Keratinocyte (primary cell): ENCODE data around the gene HNRNPM. TPM values are rescaled to one million over a fixed set of nuclear protein-coding genes. Genes with fewer than 3 reads are reported as not detected.

ENCODE experiments used
- DNase-seq: peaks from one replicate; pipeline ENCODE4 v3.0.0-alpha.2; 2011; ENCODE audit warnings: low read depth, missing footprints, low spot score
- FAIRE-seq: peaks from 2 replicates; lab custom pipeline; 2011; peaks lifted over from hg19 to GRCh38; lab: Jason Lieb, UNC
- H2AFZ ChIP-seq: 2 replicates; pipeline ENCODE4 v1.6.0; 2012; ENCODE audit warnings: low read length, control low read depth, inconsistent platforms; ENCODE audit not compliant: control insufficient read depth
- H3K27ac ChIP-seq: 2 replicates; pipeline ENCODE4 v1.5.1; 2011; ENCODE audit warnings: low read length; ENCODE audit not compliant: control insufficient read depth, insufficient read depth
- H3K27me3 ChIP-seq: 3 replicates; pipeline ENCODE4 v1.6.0; 2011; ENCODE audit warnings: low read length; ENCODE audit not compliant: control insufficient read depth, insufficient read depth; ENCODE audit errors: extremely low read depth
- H3K36me3 ChIP-seq, 2 experiments: 2 replicates in 1 of 2; 3 replicates in 1 of 2; pipeline ENCODE4 v1.5.1; 2011; ENCODE audit warnings: low read length in 2 of 2, mild to moderate bottlenecking in 1 of 2; ENCODE audit not compliant: control insufficient read depth in 2 of 2, insufficient read depth in 2 of 2; ENCODE audit errors: extremely low read depth in 1 of 2
- H3K4me1 ChIP-seq: 3 replicates; pipeline ENCODE4 v1.5.1; 2011; ENCODE audit warnings: low read length; ENCODE audit not compliant: control insufficient read depth, insufficient read depth; ENCODE audit errors: extremely low read depth
- H3K4me2 ChIP-seq: 3 replicates; pipeline ENCODE4 v1.6.0; 2011; ENCODE audit warnings: low read depth, low read length; ENCODE audit not compliant: control insufficient read depth, insufficient read depth; ENCODE audit errors: extremely low read depth
- H3K4me3 ChIP-seq, 3 experiments: fragments of 200-600 bp in 1 of 3; sonication (generic) in 1 of 3; 2 replicates in 2 of 3; 3 replicates in 1 of 3; pipeline ENCODE4 v1.5.1; 2011 to 2016; ENCODE audit warnings: low read length in 3 of 3, mild to moderate bottlenecking in 3 of 3, control low read depth in 2 of 3, inconsistent platforms in 1 of 3, low read depth in 1 of 3, mixed read lengths in 1 of 3, mixed run types in 1 of 3, moderate library complexity in 1 of 3; ENCODE audit not compliant: control insufficient read depth in 2 of 3, insufficient read depth in 2 of 3; ENCODE audit errors: extremely low read depth in 1 of 3
- H3K79me2 ChIP-seq: 2 replicates; pipeline ENCODE4 v1.6.0; 2012; ENCODE audit warnings: low read length; ENCODE audit not compliant: control insufficient read depth, insufficient read depth
- H3K9ac ChIP-seq: 3 replicates; pipeline ENCODE4 v1.6.0; 2011; ENCODE audit warnings: low read length; ENCODE audit not compliant: control insufficient read depth, insufficient read depth; ENCODE audit errors: extremely low read depth
- H3K9me1 ChIP-seq: 3 replicates; pipeline ENCODE4 v1.6.0; 2011; ENCODE audit warnings: low read length; ENCODE audit not compliant: control insufficient read depth, insufficient read depth; ENCODE audit errors: extremely low read depth
- H3K9me3 ChIP-seq: 2 replicates; pipeline ENCODE4 v1.5.1; 2012; ENCODE audit warnings: low read depth, low read length; ENCODE audit not compliant: control insufficient read depth
- H4K20me1 ChIP-seq: 3 replicates; pipeline ENCODE4 v1.6.0; 2011; ENCODE audit warnings: low read length; ENCODE audit not compliant: control insufficient read depth, insufficient read depth; ENCODE audit errors: extremely low read depth
- EZH2 ChIP-seq: IDR thresholded peaks from one replicate; pipeline ENCODE4 v1.6.1; 2012; ENCODE audit warnings: inconsistent platforms, mild to moderate bottlenecking, low read length, moderate library complexity
- dilution Hi-C: fragments of 300-500 bp; cut with MboI; formaldehyde crosslinking; loops from one replicate; pipeline ENCODE4 v1.7.0; 2020; ENCODE audit warnings: low sequenced_read_pairs; ENCODE audit not compliant: extremely low pct_ligation_motif_present
- polyA plus RNA-seq, 5 experiments: library from polyadenylated mRNA; depleted of rRNA in 3 of 5; stranded (reverse) in 3 of 5; stranded (forward) in 1 of 5; unstranded in 1 of 5; fragments of >200 nt; gene quantifications; 1 replicate in 1 of 5; 2 replicates in 3 of 5; 3 replicates in 1 of 5; pipeline versions ENCODE4 v1.2.1 to v1.2.3, GENCODE V29; 2011 to 2012; ENCODE audit warnings: missing spikeins in 2 of 5, low read depth in 1 of 5, low replicate concordance in 1 of 5
- TF ChIP-seq, protein P1 (sequence below), 3 experiments: IDR thresholded peaks in 1 of 3; conservative IDR thresholded peaks in 1 of 3; optimal IDR thresholded peaks in 1 of 3; 2 replicates in 2 of 3; 3 replicates in 1 of 3; pipeline versions ENCODE3 to v1.5.1; 2011; ENCODE audit warnings: low read length in 3 of 3, mild to moderate bottlenecking in 3 of 3, moderate library complexity in 2 of 3, control low read depth in 1 of 3, inconsistent platforms in 1 of 3; ENCODE audit not compliant: insufficient read depth in 2 of 3; ENCODE audit errors: extremely low read depth in 1 of 3

HNRNPM gene
- polyA plus RNA-seq, 1 donor (not counting 4 experiments of a cell fraction or from before 2014, with no cell fraction given): 126 TPM

DNA sequence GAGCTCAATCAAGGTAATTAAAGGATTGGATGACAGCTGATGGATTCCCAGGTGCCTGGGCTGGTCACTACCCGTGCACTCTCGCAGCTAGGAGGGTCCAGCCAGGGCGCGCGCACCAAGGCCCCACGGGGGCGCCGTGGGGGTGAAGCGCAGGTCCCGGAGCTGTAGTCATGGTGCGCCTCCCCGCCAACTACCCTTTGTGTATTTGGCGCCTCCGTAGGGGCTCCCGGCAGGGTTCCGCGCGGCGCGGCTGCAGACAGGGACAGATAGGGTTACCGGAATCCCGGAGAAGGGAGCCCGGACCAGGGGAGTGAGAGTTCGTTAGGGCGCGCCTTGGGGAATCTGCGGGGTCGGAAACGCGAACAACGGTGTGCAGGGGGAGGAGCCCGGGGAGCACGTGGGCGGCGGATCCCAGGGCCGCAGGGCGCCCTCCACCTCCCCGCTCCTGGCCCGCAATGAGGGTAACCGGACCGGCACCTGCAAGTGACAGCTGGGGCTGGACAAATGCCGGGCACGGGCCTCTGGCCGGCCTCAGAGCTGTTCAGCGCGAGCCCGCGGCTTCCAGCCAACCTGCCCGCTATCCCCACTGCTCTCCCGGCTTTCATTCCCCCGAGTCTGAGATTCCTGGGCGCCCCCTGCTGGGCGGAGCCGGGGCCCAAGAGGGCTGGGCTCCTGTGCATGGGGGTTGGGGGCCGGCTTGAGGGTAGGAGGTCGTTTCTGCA lies 61.1 kb downstream of the HNRNPM start:
- Histone ChIP-seq H3K4me2 (peak overlapping the region; percentile 87), H3K9me1 (no peaks in the 10 kb centered on the region), H3K4me3 (peak overlapping the region; percentile 42 to 69 (median 58)), H3K9ac (peak overlapping the region; percentile 57), H3K36me3 (peaks cover 0 to 1% of the 10 kb centered on the region in 2 experiments), H2AFZ (peak overlapping the region; percentile 84), H3K4me1 (no peaks in the 10 kb centered on the region), H3K9me3 (no peaks in the 10 kb centered on the region), H3K27ac (no peak overlapping the region), H3K27me3 (no peaks in the 10 kb centered on the region), H3K79me2 (no peaks in the 10 kb centered on the region), H4K20me1 (no peaks in the 10 kb centered on the region)
- dilution Hi-C loops: no loop called here
- DNase-seq (no peak), FAIRE-seq (no peak)
- no peak for TF ChIP-seq EZH2
- TF ChIP-seq, protein P1, sequence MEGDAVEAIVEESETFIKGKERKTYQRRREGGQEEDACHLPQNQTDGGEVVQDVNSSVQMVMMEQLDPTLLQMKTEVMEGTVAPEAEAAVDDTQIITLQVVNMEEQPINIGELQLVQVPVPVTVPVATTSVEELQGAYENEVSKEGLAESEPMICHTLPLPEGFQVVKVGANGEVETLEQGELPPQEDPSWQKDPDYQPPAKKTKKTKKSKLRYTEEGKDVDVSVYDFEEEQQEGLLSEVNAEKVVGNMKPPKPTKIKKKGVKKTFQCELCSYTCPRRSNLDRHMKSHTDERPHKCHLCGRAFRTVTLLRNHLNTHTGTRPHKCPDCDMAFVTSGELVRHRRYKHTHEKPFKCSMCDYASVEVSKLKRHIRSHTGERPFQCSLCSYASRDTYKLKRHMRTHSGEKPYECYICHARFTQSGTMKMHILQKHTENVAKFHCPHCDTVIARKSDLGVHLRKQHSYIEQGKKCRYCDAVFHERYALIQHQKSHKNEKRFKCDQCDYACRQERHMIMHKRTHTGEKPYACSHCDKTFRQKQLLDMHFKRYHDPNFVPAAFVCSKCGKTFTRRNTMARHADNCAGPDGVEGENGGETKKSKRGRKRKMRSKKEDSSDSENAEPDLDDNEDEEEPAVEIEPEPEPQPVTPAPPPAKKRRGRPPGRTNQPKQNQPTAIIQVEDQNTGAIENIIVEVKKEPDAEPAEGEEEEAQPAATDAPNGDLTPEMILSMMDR (optimal IDR thresholded peaks at IDR 0.05 in 1 of 3, IDR thresholded peaks at IDR 0.05 in 1 of 3, conservative IDR thresholded peaks at IDR 0.05 in 1 of 3; ENCODE audit: extremely low read depth in 1 of 3, insufficient read depth in 2 of 3, low read length in 3 of 3): peak; percentile 70 to 79 (median 77)

DNA sequence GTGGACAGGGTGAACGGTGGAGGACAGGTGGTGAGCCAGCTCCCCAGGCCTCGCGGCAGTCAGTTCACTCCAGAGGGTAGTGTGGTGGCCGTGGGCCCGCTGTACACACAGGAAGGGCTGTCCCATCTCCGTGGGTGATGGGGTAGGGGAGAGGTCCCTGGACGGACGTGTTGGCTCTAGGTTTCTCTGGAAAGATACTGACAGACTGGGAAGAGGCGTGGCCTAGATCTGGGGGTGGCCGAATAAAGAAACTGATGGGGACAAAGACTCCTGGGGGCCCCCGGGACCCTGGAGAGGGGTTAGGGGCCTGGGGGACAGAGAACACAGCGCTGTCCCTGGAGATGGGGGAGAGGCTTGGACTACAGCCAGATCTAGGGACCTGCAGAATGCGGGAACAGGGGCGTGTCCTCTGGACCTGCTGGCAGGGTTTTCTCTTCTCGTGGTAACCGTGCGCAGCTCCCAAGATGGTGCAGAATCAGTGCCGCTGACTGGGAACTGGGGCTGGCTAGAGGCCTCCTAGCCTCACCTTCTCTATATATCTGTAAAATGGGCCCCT lies 61.7 kb downstream of the HNRNPM start:
- no peak overlapping the region for H3K27ac ChIP-seq
- peak overlapping the region; percentile 57 for H3K9ac ChIP-seq
- TF ChIP-seq EZH2: no peak
- TF ChIP-seq, protein P1 (optimal IDR thresholded peaks at IDR 0.05 in 1 of 3, IDR thresholded peaks at IDR 0.05 in 1 of 3, conservative IDR thresholded peaks at IDR 0.05 in 1 of 3; ENCODE audit: extremely low read depth in 1 of 3, insufficient read depth in 2 of 3, low read length in 3 of 3): no peak

More for the DNA sequence above, 61.7 kb downstream of the HNRNPM start:
- H3K27me3 ChIP-seq: no peaks in the 10 kb centered on the region
- no peaks in the 10 kb centered on the region for H3K9me1 ChIP-seq
- H3K4me1 ChIP-seq: no peaks in the 10 kb centered on the region
- H4K20me1 ChIP-seq: no peaks in the 10 kb centered on the region
- DNase-seq: no peak
- no peaks in the 10 kb centered on the region for H3K9me3 ChIP-seq
- peak overlapping the region; percentile 87 for H3K4me2 ChIP-seq
- H2AFZ ChIP-seq: peak overlapping the region; percentile 84
- peak overlapping the region; percentile 42 to 69 (median 58) for H3K4me3 ChIP-seq
- H3K36me3 ChIP-seq: peaks cover 0 to 1% of the 10 kb centered on the region in 2 experiments
- dilution Hi-C loops: no loop called here
- H3K79me2 ChIP-seq: no peaks in the 10 kb centered on the region
- FAIRE-seq: no peak
